ENCODE measurements around the gene NCOA3.
"Not testable (repeated sequence)": the region's sequence is repeated elsewhere in the genome, so short reads cannot be mapped to it uniquely, and the experiment has no call there.

The NCOA3 gene

GRCh38 chr20:47489448-47489872 is 12.2 kb upstream of the NCOA3 start:
- Histone ChIP-seq H3K4me3 (ENCODE audit: low read depth, low read length) (no peak overlapping the region), H3K4me1 (ENCODE audit: control insufficient read depth, insufficient read depth, low read length, unreplicated experiment) (peaks cover 26% of the 10 kb centered on the region), H3K27ac (ENCODE audit: low read depth, low read length) (no peak overlapping the region), H2AFZ (ENCODE audit: low read length, unreplicated experiment) (no peak overlapping the region), H3K79me2 (ENCODE audit: control insufficient read depth, insufficient read depth, low read length, unreplicated experiment) (no peaks in the 10 kb centered on the region), H3K36me3 (ENCODE audit: insufficient read depth, low read length) (no peaks in the 10 kb centered on the region), H3K27me3 (ENCODE audit: insufficient read depth, low read length) (no peaks in the 10 kb centered on the region)

- no peak overlapping the region for H3K27ac ChIP-seq (ENCODE audit: low read depth, low read length)
- H3K4me3 ChIP-seq (ENCODE audit: low read depth, low read length), result no peak overlapping the region
- no peaks in the 10 kb centered on the region for H3K27me3 ChIP-seq (ENCODE audit: insufficient read depth, low read length)
- H3K4me1 ChIP-seq (ENCODE audit: control insufficient read depth, insufficient read depth, low read length, unreplicated experiment), result peaks cover 26% of the 10 kb centered on the region
- H3K36me3 ChIP-seq (ENCODE audit: insufficient read depth, low read length), result no peaks in the 10 kb centered on the region
- no peak overlapping the region for H2AFZ ChIP-seq (ENCODE audit: low read length, unreplicated experiment)
- no peaks in the 10 kb centered on the region for H3K79me2 ChIP-seq (ENCODE audit: control insufficient read depth, insufficient read depth, low read length, unreplicated experiment)
These were observed 10.9 kb upstream of the NCOA3 start for GRCh38 chr20:47490795-47491194.

GRCh38 chr20:47492284-47492683 is 9.4 kb upstream of the NCOA3 start:
- H3K4me3 ChIP-seq (ENCODE audit: low read depth, low read length), result no peak overlapping the region
- no peaks in the 10 kb centered on the region for H3K79me2 ChIP-seq (ENCODE audit: control insufficient read depth, insufficient read depth, low read length, unreplicated experiment)
- H3K36me3 ChIP-seq (ENCODE audit: insufficient read depth, low read length), result no peaks in the 10 kb centered on the region
- no peaks in the 10 kb centered on the region for H3K27me3 ChIP-seq (ENCODE audit: insufficient read depth, low read length)
- H3K4me1 ChIP-seq (ENCODE audit: control insufficient read depth, insufficient read depth, low read length, unreplicated experiment), result peaks cover 22% of the 10 kb centered on the region
- H2AFZ ChIP-seq (ENCODE audit: low read length, unreplicated experiment), result no peak overlapping the region
- H3K27ac ChIP-seq (ENCODE audit: low read depth, low read length), result no peak overlapping the region

- Histone ChIP-seq H3K4me1 (ENCODE audit: control insufficient read depth, insufficient read depth, low read length, unreplicated experiment) (peaks cover 18% of the 10 kb centered on the region), H2AFZ (ENCODE audit: low read length, unreplicated experiment) (peak overlapping the region; percentile 70), H3K36me3 (ENCODE audit: insufficient read depth, low read length) (no peaks in the 10 kb centered on the region), H3K27ac (ENCODE audit: low read depth, low read length) (peak overlapping the region; percentile 41; the same call in 1 of the 2 replicates), H3K4me3 (ENCODE audit: low read depth, low read length) (peak overlapping the region; percentile 61), H3K79me2 (ENCODE audit: control insufficient read depth, insufficient read depth, low read length, unreplicated experiment) (no peaks in the 10 kb centered on the region), H3K27me3 (ENCODE audit: insufficient read depth, low read length) (no peaks in the 10 kb centered on the region)
These were observed 8.3 kb upstream of the NCOA3 start for GRCh38 chr20:47493175-47493962.

GRCh38 chr20:47493963-47494293 is 7.8 kb upstream of the NCOA3 start:
- H3K4me1 ChIP-seq (ENCODE audit: control insufficient read depth, insufficient read depth, low read length, unreplicated experiment), result peaks cover 18% of the 10 kb centered on the region
- H2AFZ ChIP-seq (ENCODE audit: low read length, unreplicated experiment), result peak overlapping the region; percentile 70
- H3K27ac ChIP-seq (ENCODE audit: low read depth, low read length), result no peak overlapping the region
- no peaks in the 10 kb centered on the region for H3K36me3 ChIP-seq (ENCODE audit: insufficient read depth, low read length)
- H3K79me2 ChIP-seq (ENCODE audit: control insufficient read depth, insufficient read depth, low read length, unreplicated experiment), result no peaks in the 10 kb centered on the region
- H3K27me3 ChIP-seq (ENCODE audit: insufficient read depth, low read length), result no peaks in the 10 kb centered on the region
- no peak overlapping the region for H3K4me3 ChIP-seq (ENCODE audit: low read depth, low read length)

- H3K4me1 ChIP-seq (ENCODE audit: control insufficient read depth, insufficient read depth, low read length, unreplicated experiment), result peaks cover 18% of the 10 kb centered on the region
- H3K27me3 ChIP-seq (ENCODE audit: insufficient read depth, low read length); H3K36me3 ChIP-seq (ENCODE audit: insufficient read depth, low read length); H2AFZ ChIP-seq (ENCODE audit: low read length, unreplicated experiment); H3K4me3 ChIP-seq (ENCODE audit: low read depth, low read length); H3K79me2 ChIP-seq (ENCODE audit: control insufficient read depth, insufficient read depth, low read length, unreplicated experiment); H3K27ac ChIP-seq (ENCODE audit: low read depth, low read length): not testable (repeated sequence)
These were observed 7.1 kb upstream of the NCOA3 start for GRCh38 chr20:47494606-47495005.

GRCh38 chr20:47496118-47496517 is 5.6 kb upstream of the NCOA3 start:
- Histone ChIP-seq H3K4me1 (ENCODE audit: control insufficient read depth, insufficient read depth, low read length, unreplicated experiment) (peaks cover 18% of the 10 kb centered on the region), H3K79me2 (ENCODE audit: control insufficient read depth, insufficient read depth, low read length, unreplicated experiment) (no peaks in the 10 kb centered on the region), H3K27ac (ENCODE audit: low read depth, low read length) (no peak overlapping the region), H2AFZ (ENCODE audit: low read length, unreplicated experiment) (no peak overlapping the region), H3K36me3 (ENCODE audit: insufficient read depth, low read length) (no peaks in the 10 kb centered on the region), H3K27me3 (ENCODE audit: insufficient read depth, low read length) (no peaks in the 10 kb centered on the region), H3K4me3 (ENCODE audit: low read depth, low read length) (no peak overlapping the region)

- Histone ChIP-seq H3K4me1 (ENCODE audit: control insufficient read depth, insufficient read depth, low read length, unreplicated experiment) (peaks cover 6% of the 10 kb centered on the region), H3K4me3 (ENCODE audit: low read depth, low read length) (no peak overlapping the region), H3K79me2 (ENCODE audit: control insufficient read depth, insufficient read depth, low read length, unreplicated experiment) (peaks cover 18% of the 10 kb centered on the region), H3K27me3 (ENCODE audit: insufficient read depth, low read length) (no peaks in the 10 kb centered on the region), H3K36me3 (ENCODE audit: insufficient read depth, low read length) (no peaks in the 10 kb centered on the region), H2AFZ (ENCODE audit: low read length, unreplicated experiment) (no peak overlapping the region), H3K27ac (ENCODE audit: low read depth, low read length) (no peak overlapping the region)
These were observed 3.1 kb upstream of the NCOA3 start for GRCh38 chr20:47498606-47499005.

GRCh38 chr20:47499053-47499452 is 2.6 kb upstream of the NCOA3 start:
- Histone ChIP-seq H3K36me3 (ENCODE audit: insufficient read depth, low read length) (no peaks in the 10 kb centered on the region), H3K79me2 (ENCODE audit: control insufficient read depth, insufficient read depth, low read length, unreplicated experiment) (peaks cover 22% of the 10 kb centered on the region), H3K27ac (ENCODE audit: low read depth, low read length) (no peak overlapping the region), H3K27me3 (ENCODE audit: insufficient read depth, low read length) (no peaks in the 10 kb centered on the region), H3K4me1 (ENCODE audit: control insufficient read depth, insufficient read depth, low read length, unreplicated experiment) (peaks cover 5% of the 10 kb centered on the region), H2AFZ (ENCODE audit: low read length, unreplicated experiment) (no peak overlapping the region), H3K4me3 (ENCODE audit: low read depth, low read length) (no peak overlapping the region)

GRCh38 chr20:47500082-47500481 is 1.6 kb upstream of the NCOA3 start:
- H3K4me3 ChIP-seq (ENCODE audit: low read depth, low read length); H3K4me1 ChIP-seq (ENCODE audit: control insufficient read depth, insufficient read depth, low read length, unreplicated experiment): not testable (repeated sequence)
- H3K79me2 ChIP-seq (ENCODE audit: control insufficient read depth, insufficient read depth, low read length, unreplicated experiment), result peaks cover 29% of the 10 kb centered on the region

GRCh38 chr20:47500554-47500953 is 1.1 kb upstream of the NCOA3 start:
- Histone ChIP-seq H3K36me3 (ENCODE audit: insufficient read depth, low read length) (no peaks in the 10 kb centered on the region), H3K4me3 (ENCODE audit: low read depth, low read length) (peak overlapping the region; percentile 84), H3K27ac (ENCODE audit: low read depth, low read length) (peak overlapping the region; percentile 76; the same call in 1 of the 2 replicates), H3K4me1 (ENCODE audit: control insufficient read depth, insufficient read depth, low read length, unreplicated experiment) (peaks cover 5% of the 10 kb centered on the region), H2AFZ (ENCODE audit: low read length, unreplicated experiment) (peak overlapping the region; percentile 76), H3K27me3 (ENCODE audit: insufficient read depth, low read length) (no peaks in the 10 kb centered on the region), H3K79me2 (ENCODE audit: control insufficient read depth, insufficient read depth, low read length, unreplicated experiment) (peaks cover 34% of the 10 kb centered on the region)

More at GRCh38 chr20:47500082-47500481, 1.6 kb upstream of the NCOA3 start:
- not testable (repeated sequence) for H3K36me3 ChIP-seq (ENCODE audit: insufficient read depth, low read length); H3K27ac ChIP-seq (ENCODE audit: low read depth, low read length); H2AFZ ChIP-seq (ENCODE audit: low read length, unreplicated experiment); H3K27me3 ChIP-seq (ENCODE audit: insufficient read depth, low read length)
